H1 (cell line): ENCODE data around the gene CCDC38. TPM values are rescaled to one million over a fixed set of nuclear protein-coding genes. Genes with fewer than 3 reads are reported as not detected.
A peak's percentile ranks its signal among the peaks of the same experiment; 100 is the strongest.

ENCODE experiments used
- CREB1 ChIP-seq: IDR thresholded peaks from 2 replicates; pipeline ENCODE4 v1.6.1; 2012; ENCODE audit warnings: inconsistent platforms
- POLR2A ChIP-seq, 2 experiments: IDR thresholded peaks; 1 replicate in 1 of 2; 2 replicates in 1 of 2; pipeline ENCODE4 v1.6.1; 2011; ENCODE audit warnings: low read depth in 2 of 2, low read length in 2 of 2, mild to moderate bottlenecking in 2 of 2; ENCODE audit errors: control extremely low read depth in 1 of 2
- YY1 ChIP-seq: IDR thresholded peaks from 2 replicates; pipeline ENCODE4 v1.6.1; 2011; ENCODE audit warnings: low read depth, mild to moderate bottlenecking, low read length
- polyA plus RNA-seq, 7 experiments: library from polyadenylated mRNA; depleted of rRNA in 3 of 7; stranded (reverse) in 5 of 7; unstranded in 2 of 7; fragments of >200 nt in 5 of 7; fragments of 200-250 nt in 2 of 7; gene quantifications; 1 replicate in 5 of 7; 2 replicates in 1 of 7; 4 replicates in 1 of 7; pipeline versions ENCODE4 v1.2.1 to v1.2.3, GENCODE V29; 2011 to 2013; ENCODE audit warnings: missing spikeins in 2 of 7, mixed read lengths in 2 of 7
- total RNA-seq: library from RNA; stranded (reverse); fragmentation: NEBNext Ultra II Directional; extraction: Animal tissue kit (Norgen Biotek cat#: 25700); gene quantifications from 2 replicates; pipeline ENCODE4 v1.2.1, GENCODE V29; 2021
- TF ChIP-seq, protein P1 (sequence below): IDR thresholded peaks from 2 replicates; pipeline ENCODE4 v1.6.1; 2011; ENCODE audit warnings: low read length, improper control_type of control experiment

The CCDC38 gene
- total and polyA plus RNA-seq, 2 of the 8 experiments (the other 6 are each of a cell fraction or from before 2014, with no cell fraction given) = not detected

DNA sequence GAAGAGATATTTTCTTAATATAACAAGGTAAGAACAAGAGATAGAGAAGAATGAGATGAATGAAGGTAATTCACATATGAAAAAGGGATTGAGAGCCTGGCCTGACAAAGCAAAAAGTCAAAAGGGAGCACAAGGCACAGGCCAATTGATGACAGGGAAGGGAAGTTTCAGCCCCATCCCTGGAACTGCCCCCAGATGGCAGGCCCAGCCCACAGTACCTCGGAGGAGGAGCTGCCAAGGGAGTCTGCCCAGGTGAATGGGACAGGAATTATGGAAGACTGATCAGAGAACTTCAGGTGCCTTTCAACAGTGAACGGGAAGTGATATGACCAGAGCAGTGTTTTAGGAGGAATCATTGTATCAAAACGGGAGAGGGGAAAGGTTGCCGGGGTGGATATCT, 68.0 kb downstream of the CCDC38 start (continued):
- TF ChIP-seq, protein P1, sequence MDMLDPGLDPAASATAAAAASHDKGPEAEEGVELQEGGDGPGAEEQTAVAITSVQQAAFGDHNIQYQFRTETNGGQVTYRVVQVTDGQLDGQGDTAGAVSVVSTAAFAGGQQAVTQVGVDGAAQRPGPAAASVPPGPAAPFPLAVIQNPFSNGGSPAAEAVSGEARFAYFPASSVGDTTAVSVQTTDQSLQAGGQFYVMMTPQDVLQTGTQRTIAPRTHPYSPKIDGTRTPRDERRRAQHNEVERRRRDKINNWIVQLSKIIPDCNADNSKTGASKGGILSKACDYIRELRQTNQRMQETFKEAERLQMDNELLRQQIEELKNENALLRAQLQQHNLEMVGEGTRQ = no peak
- TF ChIP-seq POLR2A (IDR thresholded peaks at IDR 0.05; ENCODE audit: control extremely low read depth in 1 of 2, low read depth in 2 of 2, low read length in 2 of 2) (0 out of 3 replicates have a peak, but pooled peaks of 1 of the 2 experiments have one; percentile 14), YY1 (no peak), CREB1 (no peak)
